ENCODE measurements around the gene C2CD2.

- TF ChIP-seq EZH2 (IDR thresholded peaks at IDR 0.05; ENCODE audit: low read length, unreplicated experiment) (no peak), CTCF (conservative IDR thresholded peaks at IDR 0.05; ENCODE audit: low read depth, low read length) (no peak), EZH2phosphoT487 (IDR thresholded peaks at IDR 0.05; ENCODE audit: borderline replicate concordance, low read length) (no peak)
Observed at GRCh38 chr21:41976611-41977010, 22.8 kb upstream of the C2CD2 start.

Measured in PC-3 (cell line).